Thymus (tissue), 11 donors: ENCODE results near the gene LFNG. TPM values are rescaled to one million over a fixed set of nuclear protein-coding genes. Genes with fewer than 3 reads are reported as not detected.

ENCODE experiments used
- DNase-seq, 9 donors: peaks; one replicate each; pipeline ENCODE4 v3.0.0-alpha.2; 2013; ENCODE audit warnings: low spot score in 9 of 9, low read depth in 6 of 9, missing footprints in 1 of 9
- H3K27ac ChIP-seq, 2 donors: one replicate each; pipeline ENCODE4 v1.5.1; 2013; ENCODE audit warnings: control low read depth in 1 of 2, low read depth in 1 of 2, low read length in 1 of 2, mild to moderate bottlenecking in 1 of 2, moderate library complexity in 1 of 2
- H3K27me3 ChIP-seq, 2 donors: one replicate each; pipeline ENCODE4 v1.5.1; 2013; ENCODE audit warnings: low read length in 1 of 2; ENCODE audit not compliant: control insufficient read depth in 2 of 2, insufficient read depth in 1 of 2
- H3K36me3 ChIP-seq, 2 donors: one replicate each; pipeline ENCODE4 v1.5.1; 2013; ENCODE audit warnings: low read length in 1 of 2, mild to moderate bottlenecking in 1 of 2, moderate library complexity in 1 of 2; ENCODE audit not compliant: control insufficient read depth in 2 of 2, insufficient read depth in 2 of 2
- H3K4me1 ChIP-seq, 2 donors: one replicate each; pipeline ENCODE4 v1.5.1; 2013; ENCODE audit warnings: low read length in 2 of 2; ENCODE audit not compliant: control insufficient read depth in 2 of 2, insufficient read depth in 2 of 2
- H3K4me3 ChIP-seq, 2 donors: one replicate each; pipeline ENCODE4 v1.5.1; 2013; ENCODE audit warnings: low read length in 2 of 2, control low read depth in 1 of 2, mild to moderate bottlenecking in 1 of 2
- H3K9me3 ChIP-seq, 2 donors: one replicate each; pipeline ENCODE4 v1.5.1; 2013; ENCODE audit warnings: low read length in 1 of 2, mild to moderate bottlenecking in 1 of 2; ENCODE audit not compliant: control insufficient read depth in 2 of 2, insufficient read depth in 1 of 2
- WGBS: extraction: QIAGEN DNeasy Blood & Tissue Kit; methylation state at CpG from one replicate; pipeline ENCODE4 v1.1.7; 2013; 5-methylcytosine and 5-hydroxymethylcytosine counted together
- polyA plus RNA-seq: library from polyadenylated mRNA; stranded (reverse); fragments of 200-250 nt; gene quantifications from one replicate; pipeline ENCODE4 v1.2.3, GENCODE V29; 2013
- total RNA-seq: library from RNA; stranded (reverse); fragments of 120-200 nt; gene quantifications from one replicate; pipeline ENCODE4 v1.2.4, GENCODE V29; 2013
- donor health status: healthy.

Gene LFNG
- total and polyA plus RNA-seq, 2 donors, result 10.1 to 13.6 TPM

GRCh38 chr7:2542916-2543871 is 23.6 kb downstream of the LFNG start:
- WGBS, result 98% methylated on average over 53 of the region's 53 CpGs
- DNase-seq, result no peak
- H3K27me3 ChIP-seq, result no peaks in the 10 kb centered on the region
- H3K4me1 ChIP-seq, result no peaks in the 10 kb centered on the region
- H3K36me3 ChIP-seq, result peaks cover 80 to 92% of the 10 kb centered on the region in 2 donors
- H3K27ac ChIP-seq, result no peak overlapping the region
- H3K4me3 ChIP-seq, result no peak overlapping the region
- peaks cover 0 to 3% of the 10 kb centered on the region in 2 donors for H3K9me3 ChIP-seq

- no peak overlapping the region for H3K4me3 ChIP-seq
- H3K9me3 ChIP-seq, result peaks cover 0 to 3% of the 10 kb centered on the region in 2 donors
- peaks cover 75 to 84% of the 10 kb centered on the region in 2 donors for H3K36me3 ChIP-seq
- WGBS, result 98% methylated on average over 23 of the region's 23 CpGs
- no peaks in the 10 kb centered on the region for H3K27me3 ChIP-seq
- H3K27ac ChIP-seq, result no peak overlapping the region
- no peak for DNase-seq
- H3K4me1 ChIP-seq, result no peaks in the 10 kb centered on the region
Measured at GRCh38 chr7:2544541-2545188, 25.1 kb downstream of the LFNG start.

GRCh38 chr7:2545746-2546425 is 26.3 kb downstream of the LFNG start:
- Histone ChIP-seq H3K27ac (no peak overlapping the region), H3K9me3 (peaks cover 0 to 3% of the 10 kb centered on the region in 2 donors), H3K36me3 (peaks cover 68 to 79% of the 10 kb centered on the region in 2 donors), H3K4me3 (no peak overlapping the region), H3K4me1 (no peaks in the 10 kb centered on the region), H3K27me3 (no peaks in the 10 kb centered on the region)
- 96% methylated on average over 20 of the region's 20 CpGs for WGBS
- DNase-seq, result no peak

DNA sequence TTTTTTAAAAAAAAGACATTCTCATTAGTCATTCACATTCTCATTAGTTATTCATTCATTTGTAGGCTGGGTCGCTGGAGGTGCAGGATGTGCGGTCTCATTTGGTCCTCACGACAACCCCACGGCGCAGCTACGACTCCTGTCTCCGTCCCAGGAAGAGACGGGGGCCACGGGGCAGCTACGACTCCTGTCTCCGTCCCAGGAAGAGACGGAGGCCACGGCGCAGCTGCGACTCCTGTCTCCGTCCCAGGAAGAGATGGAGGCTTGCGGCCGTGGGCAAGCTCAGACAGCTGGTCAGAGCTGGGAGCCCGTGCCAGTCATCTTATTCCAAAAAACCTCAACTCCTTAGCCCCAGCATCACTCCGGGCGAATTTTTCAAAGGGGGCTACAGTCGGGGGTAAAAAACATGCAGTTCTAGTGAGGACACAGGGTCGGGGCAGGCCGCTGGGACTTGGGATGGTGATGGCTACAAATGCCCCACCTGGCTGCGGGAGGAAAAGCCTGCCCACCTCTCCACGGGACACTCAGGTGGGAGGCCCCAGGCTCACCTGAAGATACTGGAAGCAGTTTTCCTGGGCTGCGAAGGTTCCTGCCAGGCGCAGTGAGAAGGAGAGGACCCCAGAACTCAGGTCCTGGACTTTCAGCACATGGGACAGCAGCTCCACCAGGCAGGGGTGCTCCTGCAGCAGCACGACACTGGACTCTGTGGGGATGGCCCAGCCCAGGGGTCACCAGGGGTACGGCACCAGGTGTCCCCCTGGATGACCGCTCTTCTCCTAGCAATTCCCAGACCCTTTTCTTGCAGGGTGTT is 27.4 kb downstream of the LFNG start:
- Histone ChIP-seq H3K4me3 (no peak overlapping the region), H3K36me3 (peaks cover 60 to 68% of the 10 kb centered on the region in 2 donors), H3K27me3 (no peaks in the 10 kb centered on the region), H3K9me3 (peaks cover 0 to 3% of the 10 kb centered on the region in 2 donors), H3K27ac (no peak overlapping the region), H3K4me1 (no peaks in the 10 kb centered on the region)
- 94% methylated on average over 31 of the region's 31 CpGs for WGBS
- DNase-seq, result no peak

DNA sequence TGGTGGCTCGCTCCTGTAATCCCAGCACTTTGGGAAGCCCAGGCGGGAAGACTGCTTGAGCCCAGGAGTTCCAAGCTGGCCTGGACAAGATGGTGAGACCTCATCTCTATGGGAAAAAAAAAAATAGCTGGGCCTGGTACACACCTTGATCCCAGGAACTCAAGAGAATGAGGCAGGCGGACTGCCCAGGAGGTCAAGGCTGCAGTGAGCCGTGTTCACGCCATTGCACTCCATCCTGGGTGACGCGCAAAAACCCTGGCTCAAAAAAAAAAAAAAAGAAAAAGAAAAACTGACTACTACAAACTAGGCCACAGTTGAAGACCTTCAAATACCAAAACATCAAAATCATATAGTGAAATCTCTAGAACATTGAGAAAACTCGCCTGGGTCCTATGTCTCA is 31.8 kb downstream of the LFNG start:
- Histone ChIP-seq H3K4me1 (peaks cover 8 to 21% of the 10 kb centered on the region in 2 donors), H3K27me3 (no peaks in the 10 kb centered on the region), H3K9me3 (no peaks in the 10 kb centered on the region), H3K36me3 (peaks cover 32 to 34% of the 10 kb centered on the region in 2 donors), H3K4me3 (no peak overlapping the region), H3K27ac (no peak overlapping the region)
- WGBS, result 97% methylated on average over 8 of the region's 8 CpGs
- no peak for DNase-seq

- H3K4me1 ChIP-seq, result peaks cover 8 to 21% of the 10 kb centered on the region in 2 donors
- no peaks in the 10 kb centered on the region for H3K27me3 ChIP-seq
- H3K4me3 ChIP-seq, result no peak overlapping the region
- no peak for DNase-seq
- no peak overlapping the region for H3K27ac ChIP-seq
- WGBS, result 99% methylated on average over 10 of the region's 10 CpGs
- no peaks in the 10 kb centered on the region for H3K9me3 ChIP-seq
- H3K36me3 ChIP-seq, result peaks cover 15 to 19% of the 10 kb centered on the region in 2 donors
Measured at GRCh38 chr7:2553108-2553507, 33.5 kb downstream of the LFNG start.

DNA sequence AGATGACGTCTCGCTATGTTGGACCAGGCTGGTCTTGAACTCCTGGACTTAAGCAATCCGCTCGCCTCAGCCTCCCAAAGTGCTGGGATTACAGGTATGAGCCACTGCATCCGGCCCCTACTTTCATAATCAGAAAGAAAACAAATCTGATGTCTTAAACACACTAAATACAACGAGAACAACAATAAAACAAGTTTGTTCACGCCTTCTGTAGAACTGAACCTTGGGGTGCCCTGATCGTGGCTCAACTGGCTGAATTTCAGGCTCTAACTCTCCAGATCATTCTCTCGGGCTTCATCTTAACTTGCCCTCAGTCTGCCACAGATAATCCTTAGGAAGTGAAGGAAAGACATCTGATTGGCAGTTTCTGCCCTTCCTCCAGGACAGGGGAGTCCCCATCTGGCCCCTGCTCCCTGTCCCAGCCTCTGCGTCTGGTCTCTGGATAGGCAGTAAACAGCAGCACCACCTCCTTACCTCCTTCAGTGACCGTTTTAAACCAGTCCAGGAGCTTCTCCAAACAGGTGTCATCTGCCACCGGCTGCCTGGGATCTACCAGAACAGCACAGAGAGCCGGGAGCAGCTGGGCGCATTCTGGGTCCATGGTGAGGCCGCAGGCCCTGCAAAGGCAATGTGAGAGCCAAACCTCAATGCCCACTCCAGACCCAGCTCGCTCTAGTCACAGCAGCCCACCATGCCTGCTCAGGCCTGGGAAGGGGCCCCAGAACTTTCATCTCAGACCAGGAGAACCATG is 34.4 kb downstream of the LFNG start:
- peaks cover 11 to 15% of the 10 kb centered on the region in 2 donors for H3K36me3 ChIP-seq
- H3K4me1 ChIP-seq, result peaks cover 13 to 27% of the 10 kb centered on the region in 2 donors
- H3K9me3 ChIP-seq, result no peaks in the 10 kb centered on the region
- peaks cover 0 to 4% of the 10 kb centered on the region in 2 donors for H3K27me3 ChIP-seq
- no peak for DNase-seq
- WGBS, result 92% methylated on average over 16 of the region's 16 CpGs
- H3K27ac ChIP-seq, result no peak overlapping the region
- peak overlapping the region; percentile 72 to 86 for H3K4me3 ChIP-seq

DNA sequence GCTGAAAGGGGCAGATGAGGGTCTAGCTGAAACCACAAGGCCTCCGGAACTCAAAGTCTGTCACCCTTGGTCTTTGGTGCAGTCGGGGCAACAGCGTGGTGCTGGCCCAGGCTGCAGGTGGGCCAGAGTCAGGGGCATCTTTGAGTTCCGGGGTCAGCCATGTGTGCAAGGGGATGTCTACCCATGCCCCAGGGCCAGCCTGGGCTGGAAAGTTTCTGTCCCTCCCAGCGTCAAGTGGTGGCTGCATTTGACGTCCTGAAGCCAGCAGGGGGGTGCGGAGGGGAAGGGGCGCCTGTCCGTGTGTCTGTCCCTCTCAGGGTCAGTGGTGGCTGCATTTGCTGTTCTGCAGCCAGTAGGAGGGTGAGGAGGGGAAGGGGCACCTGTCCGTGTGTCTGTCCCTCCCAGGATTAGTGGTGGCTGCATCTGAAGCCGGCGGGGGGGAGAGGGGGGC is 35.1 kb downstream of the LFNG start:
- Histone ChIP-seq H3K4me1 (peaks cover 13 to 31% of the 10 kb centered on the region in 2 donors), H3K27ac (no peak overlapping the region), H3K4me3 (peak overlapping the region; percentile 72 to 86), H3K9me3 (no peaks in the 10 kb centered on the region), H3K36me3 (peaks cover 8 to 10% of the 10 kb centered on the region in 2 donors), H3K27me3 (peaks cover 0 to 4% of the 10 kb centered on the region in 2 donors)
- WGBS, result 5% methylated on average over 12 of the region's 12 CpGs
- DNase-seq, result no peak
